NCI-H146 (cell line): ENCODE measurements around the gene MAD2L2.

Experiments used
- DNase-seq: peaks from one replicate; lab custom pipeline; 2025; lab: John Stamatoyannopoulos, UW

The MAD2L2 gene

GRCh38 chr1:11681071-11681771 lies at the start of gene MAD2L2:
Gene MAD2L2, minus strand, starts transcription at chr1:11681148. Its CDS starts 547 bp downstream, at chr1:11680601.
- peak; percentile 90 for DNase-seq

GRCh38 chr1:11730429-11730891 lies 49.5 kb upstream of the MAD2L2 start:
- DNase-seq: no peak

- DNase-seq: no peak
Measured at GRCh38 chr1:11729498-11730428, 48.8 kb upstream of the MAD2L2 start.

- DNase-seq: no peak
Measured at GRCh38 chr1:11729155-11729497, 48.2 kb upstream of the MAD2L2 start.

- no peak for DNase-seq
Measured at GRCh38 chr1:11728126-11728806, 47.3 kb upstream of the MAD2L2 start.

- no peak for DNase-seq
Measured at GRCh38 chr1:11727119-11727518, 46.2 kb upstream of the MAD2L2 start.

GRCh38 chr1:11725616-11726015 lies 44.7 kb upstream of the MAD2L2 start:
- DNase-seq: peak; percentile 49

- no peak for DNase-seq
Measured at GRCh38 chr1:11722538-11722937, 41.6 kb upstream of the MAD2L2 start.

- no peak for DNase-seq
Measured at GRCh38 chr1:11721311-11721710, 40.4 kb upstream of the MAD2L2 start.

GRCh38 chr1:11720525-11720924 lies 39.6 kb upstream of the MAD2L2 start:
- no peak for DNase-seq

- DNase-seq: no peak
Measured at GRCh38 chr1:11720033-11720376, 39.1 kb upstream of the MAD2L2 start.

- peak; percentile 74 for DNase-seq
Measured at GRCh38 chr1:11719313-11720032, 38.5 kb upstream of the MAD2L2 start.

GRCh38 chr1:11714831-11715575 lies 34.1 kb upstream of the MAD2L2 start:
- no peak for DNase-seq

GRCh38 chr1:11713095-11713494 lies 32.1 kb upstream of the MAD2L2 start:
- no peak for DNase-seq

- no peak for DNase-seq
Measured at GRCh38 chr1:11712285-11712684, 31.3 kb upstream of the MAD2L2 start.

GRCh38 chr1:11711490-11711889 lies 30.5 kb upstream of the MAD2L2 start:
- DNase-seq: no peak

- no peak for DNase-seq
Measured at GRCh38 chr1:11708554-11709350, 27.8 kb upstream of the MAD2L2 start.

GRCh38 chr1:11707621-11708276 lies 26.8 kb upstream of the MAD2L2 start:
- peak; percentile 63 for DNase-seq

- no peak for DNase-seq
Measured at GRCh38 chr1:11706292-11706691, 25.3 kb upstream of the MAD2L2 start.

GRCh38 chr1:11705596-11705995 lies 24.6 kb upstream of the MAD2L2 start:
- no peak for DNase-seq
